Stimulated activated CD4-positive, alpha-beta T cell treated with anti-CD3 and anti-CD28 coated beads, TNF-alpha, amount 100 ng/mL, for 24 hours (primary cell): ENCODE measurements around the gene MEPE.

Source experiments
- DNase-seq, 3 experiments: peaks; one replicate each; pipeline ENCODE4 v3.0.0-alpha.2; 2020; ENCODE audit warnings: low read depth in 3 of 3

MEPE gene

DNA sequence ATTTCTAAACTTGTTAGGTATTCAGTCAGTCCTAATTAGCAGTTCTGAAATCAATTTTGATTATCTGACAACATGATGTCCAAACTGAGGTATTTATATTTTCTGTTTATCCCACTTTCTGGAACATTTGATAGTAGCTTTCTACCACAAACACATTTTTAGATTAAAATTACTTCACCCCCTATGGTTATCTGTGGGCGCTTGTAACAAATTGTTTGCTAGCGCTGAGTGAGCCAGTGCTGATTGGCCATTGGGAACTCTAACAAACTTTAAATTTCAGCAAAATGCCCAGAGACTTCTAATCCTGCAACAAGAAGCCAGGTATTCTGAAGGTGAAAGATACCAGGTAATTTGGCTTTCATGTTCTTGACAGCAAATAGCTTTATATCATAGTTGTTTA, at the start of gene MEPE:
Gene MEPE, plus strand, starts transcription at position 301 of the 400 bp plus-strand sequence. CDS start 1,746 bp downstream, outside the sequence.
- no peak for DNase-seq

DNA sequence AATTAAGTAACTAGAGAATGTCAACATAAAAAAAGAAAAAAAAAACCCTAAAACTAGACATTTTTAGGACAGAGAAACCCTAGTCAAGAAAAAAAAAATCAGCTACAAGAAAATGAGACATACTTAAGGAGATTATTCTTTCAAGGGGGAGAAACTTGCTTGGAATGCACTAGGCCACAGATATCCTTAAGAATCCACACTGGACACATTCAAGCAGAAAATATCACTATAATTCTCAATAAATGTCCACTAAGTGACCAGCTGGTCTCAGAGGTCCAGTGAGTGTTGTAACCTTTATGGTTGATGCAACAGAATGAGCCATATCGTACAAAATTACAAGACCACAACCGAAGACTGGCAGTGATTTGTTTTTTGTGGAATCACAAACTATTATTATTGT, 49.0 kb upstream of the MEPE start:
- no peak for DNase-seq

- no peak for DNase-seq
These were observed 46.8 kb upstream of the MEPE start for GRCh38 chr4:87785731-87786509.

- no peak for DNase-seq
These were observed 33.3 kb upstream of the MEPE start, which contains the start of gene IBSP for GRCh38 chr4:87799301-87800113. Gene IBSP, plus strand, starts transcription at chr4:87799554. Its CDS starts 2,808 bp downstream, at chr4:87802362.

DNA sequence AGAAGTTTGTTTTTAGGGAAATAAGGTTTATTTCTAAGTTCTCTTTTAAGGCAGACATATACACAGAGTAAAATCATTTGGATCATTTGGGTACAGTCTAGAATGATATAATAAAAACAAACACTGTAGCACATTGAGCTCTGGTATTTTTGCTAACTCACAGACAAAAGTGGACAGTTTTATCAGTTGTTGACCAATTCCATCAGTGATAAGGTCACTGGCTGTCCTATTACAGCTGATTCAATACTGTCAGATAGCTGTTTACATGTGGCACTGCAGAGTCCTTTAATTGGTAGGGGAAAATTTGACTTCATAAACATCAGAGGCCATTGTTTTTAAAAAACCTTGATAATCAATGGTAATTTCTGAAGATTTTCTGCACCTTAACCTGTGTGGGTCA, 29.9 kb upstream of the MEPE start:
- no peak for DNase-seq

DNA sequence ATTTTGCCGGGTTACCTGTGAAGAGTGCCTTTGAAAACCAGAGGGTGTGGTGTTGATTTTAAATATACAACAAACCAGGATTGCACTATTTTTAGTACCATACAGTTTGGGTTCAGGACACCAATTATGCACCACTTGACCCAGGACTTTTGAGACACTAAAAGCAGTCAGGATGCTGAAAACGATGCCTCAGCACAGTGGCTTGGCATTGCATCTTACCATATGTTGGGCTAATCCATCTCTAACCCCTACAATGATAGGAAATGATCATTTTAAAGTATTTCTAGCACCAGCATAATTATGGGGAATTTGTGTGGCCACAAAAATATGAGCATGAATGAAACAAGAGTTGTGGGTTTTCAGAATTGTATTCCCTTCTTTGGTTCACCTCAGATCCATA, 29.3 kb upstream of the MEPE start:
- no peak for DNase-seq

- no peak for DNase-seq
These were observed 27.9 kb upstream of the MEPE start for GRCh38 chr4:87804871-87805270.

GRCh38 chr4:87805971-87806370, 26.8 kb upstream of the MEPE start:
- DNase-seq: no peak

- DNase-seq: no peak
These were observed 26.2 kb upstream of the MEPE start for GRCh38 chr4:87806520-87806919.

DNA sequence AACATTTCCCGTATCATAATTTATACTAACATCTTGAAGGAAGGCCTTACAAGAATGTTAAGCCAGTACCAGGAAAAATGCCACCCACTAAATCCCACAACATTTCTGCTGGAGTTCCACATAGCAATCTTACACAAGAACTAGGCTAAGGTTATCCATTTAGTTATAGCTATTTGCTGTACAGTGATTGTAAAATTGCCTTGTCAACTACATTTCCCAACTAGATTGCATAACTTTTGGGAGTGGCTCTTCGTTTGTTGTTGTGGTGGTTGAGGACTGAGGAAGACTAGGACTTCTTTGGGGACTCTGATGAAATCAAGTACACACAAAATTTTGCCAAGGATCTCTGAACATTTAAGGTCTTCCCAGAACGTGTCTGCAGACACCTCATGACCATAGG, 25.4 kb upstream of the MEPE start:
- DNase-seq: no peak

- no peak for DNase-seq
These were observed 20.8 kb upstream of the MEPE start for GRCh38 chr4:87811977-87812376.

- DNase-seq: no peak
These were observed 13.4 kb upstream of the MEPE start for GRCh38 chr4:87819281-87819919.

DNA sequence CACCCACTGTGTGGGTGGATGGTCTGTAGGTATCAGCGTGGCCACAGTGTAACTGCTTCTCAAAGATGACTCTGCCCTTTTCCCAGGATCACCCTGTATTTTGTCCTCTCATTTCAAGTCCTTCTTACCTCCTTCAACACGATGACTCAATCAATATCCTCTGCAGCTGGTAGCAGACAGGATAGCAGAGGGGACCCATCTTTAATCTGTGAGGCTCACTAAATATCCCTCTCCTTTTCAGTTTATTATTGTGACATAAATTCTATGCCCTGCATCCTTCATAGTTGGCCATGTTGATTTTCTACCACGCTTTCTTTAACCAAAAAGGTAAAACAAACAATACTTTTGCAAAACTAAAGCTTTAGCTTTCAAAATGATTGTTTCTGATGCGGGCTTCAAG, 9.6 kb upstream of the MEPE start:
- no peak for DNase-seq

GRCh38 chr4:87823724-87824123, 9.0 kb upstream of the MEPE start:
- DNase-seq: no peak

GRCh38 chr4:87824352-87824751, 8.4 kb upstream of the MEPE start:
- no peak for DNase-seq

GRCh38 chr4:87834401-87834800, 1.6 kb downstream of the MEPE start:
- no peak for DNase-seq

GRCh38 chr4:87835197-87835596, 2.4 kb downstream of the MEPE start:
- DNase-seq: no peak

DNA sequence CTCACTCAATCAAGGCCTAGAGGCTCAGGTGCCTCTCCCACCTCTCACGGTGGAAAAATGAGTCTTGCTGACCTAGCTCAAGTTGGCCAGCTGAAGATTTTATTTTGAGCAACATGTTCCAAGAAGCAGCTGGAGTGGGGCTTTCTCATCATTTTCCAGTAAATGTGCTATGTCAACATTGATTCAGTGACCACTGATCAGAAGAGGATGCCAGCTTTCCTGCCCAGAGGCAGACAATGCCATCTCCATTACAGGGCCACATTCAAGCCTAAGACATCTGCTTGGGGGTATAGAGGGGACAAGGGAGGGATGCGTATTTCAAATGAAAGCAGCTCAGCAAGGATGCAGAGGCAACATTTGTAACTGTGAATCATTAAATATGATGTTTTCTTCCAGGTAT, 3.0 kb downstream of the MEPE start:
- DNase-seq: no peak

DNA sequence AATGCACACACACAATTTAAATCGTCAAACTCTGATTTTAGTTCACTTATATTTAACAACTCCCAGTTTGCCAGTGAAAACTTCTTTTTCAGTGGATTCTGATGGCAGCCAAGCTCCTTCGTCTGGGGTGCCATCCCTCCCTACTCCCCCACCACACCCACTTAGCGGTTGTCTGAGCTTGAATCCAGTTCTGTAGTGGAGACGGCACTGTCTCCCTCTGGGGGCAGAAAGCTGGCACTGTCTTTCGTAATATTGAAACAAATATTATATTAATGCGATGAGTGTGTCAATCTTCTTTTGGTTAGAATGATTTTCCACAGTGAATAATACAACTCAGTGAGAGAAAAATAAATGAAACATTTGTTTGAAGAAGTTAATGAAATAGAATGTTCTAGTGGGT, 5.4 kb downstream of the MEPE start:
- no peak for DNase-seq

- no peak for DNase-seq
These were observed 6.3 kb downstream of the MEPE start for GRCh38 chr4:87838890-87839591.

DNA sequence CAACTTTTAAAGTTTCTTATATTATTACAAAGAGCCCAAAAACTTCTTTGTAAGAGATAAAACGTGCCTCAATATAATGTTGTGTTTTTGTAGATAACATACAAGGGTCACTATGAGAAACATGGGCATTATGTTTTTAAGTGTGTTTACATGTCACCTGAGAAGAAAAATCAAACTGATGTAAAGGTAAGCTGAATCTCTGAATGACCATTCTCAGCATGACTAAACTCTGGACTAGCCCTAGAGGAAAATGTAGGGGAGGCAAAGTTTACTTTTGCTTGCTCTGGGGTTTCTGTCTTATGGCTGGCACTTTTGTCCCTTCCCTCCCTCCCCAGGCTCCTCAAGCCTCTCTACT, 6.8 kb downstream of the MEPE start:
- DNase-seq: no peak

GRCh38 chr4:87840149-87840548, 7.4 kb downstream of the MEPE start:
- no peak for DNase-seq
